HEK293 (cell line): ENCODE measurements around the gene ST7.

ENCODE experiments used
- CTCF ChIA-PET: fragments of 350-600 bp; formaldehyde crosslinking; extraction: SDS; loops from one replicate; lab custom pipeline; 2021; ENCODE audit warnings: antibody characterized with exemption; lab: Yijun Ruan, JAX
- POLR2A ChIA-PET: fragments of 300-600 bp; formaldehyde crosslinking; extraction: SDS; loops from one replicate; lab custom pipeline; 2020; ENCODE audit warnings: antibody characterized with exemption, inconsistent platforms; lab: Yijun Ruan, JAX
- H3K27ac ChIP-seq: fragments of 200-500 bp; sonication (Bioruptor generic); 2 replicates; pipeline ENCODE4 v1.5.1; 2014; ENCODE audit warnings: low read depth, low read length, control low read depth, inconsistent platforms; ENCODE audit errors: extremely low read depth
- H3K36me3 ChIP-seq, 2 experiments: fragments of 200-500 bp in 1 of 2; sonication (Bioruptor generic) in 1 of 2; 1 replicate in 1 of 2; 2 replicates in 1 of 2; pipeline ENCODE4 v1.5.1; 2014 to 2017; ENCODE audit warnings: inconsistent platforms in 2 of 2, low read length in 2 of 2; ENCODE audit not compliant: control insufficient read depth in 2 of 2, insufficient read depth in 1 of 2
- H3K4me1 ChIP-seq: fragments of 200-500 bp; sonication (Bioruptor generic); 2 replicates; pipeline ENCODE4 v1.5.1; 2014; ENCODE audit warnings: mild to moderate bottlenecking, low read length, inconsistent platforms; ENCODE audit not compliant: control insufficient read depth, insufficient read depth
- H3K4me3 ChIP-seq: 2 replicates; pipeline ENCODE4 v1.5.1; 2011; ENCODE audit warnings: low read depth, mild to moderate bottlenecking, control low read depth, low read length, moderate library complexity
- H3K9me3 ChIP-seq: fragments of 200-500 bp; sonication (Bioruptor generic); 2 replicates; pipeline ENCODE4 v1.5.1; 2014; ENCODE audit warnings: low read depth, low read length, inconsistent platforms; ENCODE audit not compliant: control insufficient read depth, insufficient read depth
- OSR2 ChIP-seq: fragments of 450-650 bp; formaldehyde crosslinking; IDR thresholded peaks from 2 replicates; pipeline ENCODE4 v1.5.1; 2016; ENCODE audit warnings: missing biosample characterization, missing genetic modification characterization
- PRDM10 ChIP-seq: fragments of 450-650 bp; formaldehyde crosslinking; IDR thresholded peaks from 2 replicates; pipeline ENCODE4 v1.5.1; 2016; ENCODE audit warnings: missing biosample characterization, missing genetic modification characterization
- SALL2 ChIP-seq: fragments of 450-650 bp; formaldehyde crosslinking; IDR thresholded peaks from 2 replicates; pipeline ENCODE4 v1.5.0; 2017; ENCODE audit warnings: missing biosample characterization, mild to moderate bottlenecking, missing genetic modification characterization, borderline replicate concordance
- TSHZ1 ChIP-seq: fragments of 450-650 bp; formaldehyde crosslinking; IDR thresholded peaks from 2 replicates; pipeline ENCODE4 v1.5.1; 2016; ENCODE audit warnings: missing biosample characterization, missing genetic modification characterization, borderline replicate concordance
- ZBTB48 ChIP-seq: fragments of 450-650 bp; formaldehyde crosslinking; IDR thresholded peaks from 2 replicates; pipeline ENCODE4 v1.5.1; 2016; ENCODE audit warnings: missing biosample characterization, missing genetic modification characterization
- ZNF292 ChIP-seq: fragments of 450-650 bp; formaldehyde crosslinking; IDR thresholded peaks from 2 replicates; pipeline ENCODE4 v1.5.1; 2016; ENCODE audit warnings: low read depth, missing biosample characterization, missing genetic modification characterization, borderline replicate concordance
- ZNF302 ChIP-seq: fragments of 450-650 bp; formaldehyde crosslinking; IDR thresholded peaks from 2 replicates; pipeline ENCODE4 v1.5.1; 2016; ENCODE audit warnings: missing biosample characterization, missing genetic modification characterization, low read depth
- ZNF335 ChIP-seq: fragments of 450-650 bp; formaldehyde crosslinking; conservative IDR thresholded peaks from 2 replicates; pipeline ENCODE4 v1.5.1; 2016; ENCODE audit warnings: missing biosample characterization, missing genetic modification characterization
- ZNF350 ChIP-seq: fragments of 450-650 bp; formaldehyde crosslinking; IDR thresholded peaks from 2 replicates; pipeline ENCODE4 v1.5.0; 2017; ENCODE audit warnings: missing biosample characterization, mild to moderate bottlenecking, missing genetic modification characterization
- ZNF513 ChIP-seq: fragments of 450-650 bp; IDR thresholded peaks from 2 replicates; pipeline ENCODE4 v1.5.1; 2018; ENCODE audit warnings: missing biosample characterization, missing genetic modification characterization
- ZNF639 ChIP-seq: fragments of 450-650 bp; formaldehyde crosslinking; IDR thresholded peaks from 2 replicates; pipeline ENCODE4 v1.5.1; 2016; ENCODE audit warnings: missing biosample characterization, missing genetic modification characterization
- ZNF645 ChIP-seq: fragments of 450-650 bp; formaldehyde crosslinking; IDR thresholded peaks from 2 replicates; pipeline ENCODE4; 2016; ENCODE audit warnings: missing biosample characterization, missing genetic modification characterization
- ZNF660 ChIP-seq: fragments of 450-650 bp; IDR thresholded peaks from 2 replicates; pipeline ENCODE4 v1.5.1; 2018; ENCODE audit warnings: missing biosample characterization, mild to moderate bottlenecking, missing genetic modification characterization
- ZNF670 ChIP-seq: fragments of 450-650 bp; formaldehyde crosslinking; IDR thresholded peaks from 2 replicates; pipeline ENCODE4 v1.5.1; 2016; ENCODE audit warnings: missing biosample characterization, missing genetic modification characterization, low read depth
- ZNF677 ChIP-seq: fragments of 450-650 bp; IDR thresholded peaks from 2 replicates; pipeline ENCODE4 v1.5.0; 2018; ENCODE audit warnings: missing biosample characterization, mild to moderate bottlenecking, missing genetic modification characterization, moderate library complexity
- ZNF768 ChIP-seq: fragments of 450-650 bp; formaldehyde crosslinking; IDR thresholded peaks from 2 replicates; pipeline ENCODE4 v1.5.1; 2018; ENCODE audit warnings: missing biosample characterization, mild to moderate bottlenecking, missing genetic modification characterization
- ZNF837 ChIP-seq: fragments of 450-650 bp; formaldehyde crosslinking; IDR thresholded peaks from 2 replicates; pipeline ENCODE4 v1.5.1; 2016; ENCODE audit warnings: missing biosample characterization, missing genetic modification characterization

Gene ST7

GRCh38 chr7:117185124-117185523 is 231.8 kb downstream of the ST7 start (continued):
- TF ChIP-seq TSHZ1, result no peak
- no peak for TF ChIP-seq ZNF350 (tag by site-specific recombination)
- TF ChIP-seq ZBTB48, result no peak
- TF ChIP-seq SALL2 (tag by site-specific recombination), result no peak
- no peak for TF ChIP-seq ZNF513 (tag by site-specific recombination)
- no peak for TF ChIP-seq ZNF645

- H3K27ac ChIP-seq, result no peak overlapping the region
- ChIA-PET CTCF (interaction anchor here (1.6 kb wide), 1 partner anchor 26 kb away, joined by 4 read pairs; no protein-coding TSS in a partner anchor), POLR2A (no interaction called here)
- H3K36me3 ChIP-seq, result no peaks in the 10 kb centered on the region
- no peak overlapping the region for H3K4me3 ChIP-seq
- TF ChIP-seq OSR2 (no peak), ZNF302 (no peak), ZNF292 (tag by site-specific recombination) (no peak), ZNF837 (tag by site-specific recombination) (no peak), ZNF677 (no peak)
- H3K9me3 ChIP-seq, result no peaks in the 10 kb centered on the region
- H3K4me1 ChIP-seq, result peaks cover 2% of the 10 kb centered on the region; the same call in 1 of the 2 replicates
Measured at GRCh38 chr7:117186218-117187010, 233.1 kb downstream of the ST7 start.

- Histone ChIP-seq H3K4me1 (peaks cover 2% of the 10 kb centered on the region; the same call in 1 of the 2 replicates), H3K27ac (no peak overlapping the region)
- TF ChIP-seq ZNF768, result no peak
- no peak for TF ChIP-seq ZNF670 (tag by site-specific recombination)
- TF ChIP-seq PRDM10 (tag by site-specific recombination), result no peak
- no peak for TF ChIP-seq ZNF660 (tag by site-specific recombination)
- TF ChIP-seq ZNF639 (tag by site-specific recombination), result no peak
- TF ChIP-seq ZNF335 (tag by site-specific recombination), result no peak
Measured at GRCh38 chr7:117188376-117188775, 235.1 kb downstream of the ST7 start.

More at GRCh38 chr7:117188376-117188775, 235.1 kb downstream of the ST7 start:
- H3K4me3 ChIP-seq, result no peak overlapping the region
- ChIA-PET POLR2A (no interaction called here), CTCF (interaction anchor here (1.6 kb wide), 1 partner anchor 24 kb away, joined by 4 read pairs; no protein-coding TSS in a partner anchor)
- no peaks in the 10 kb centered on the region for H3K36me3 ChIP-seq
- no peaks in the 10 kb centered on the region for H3K9me3 ChIP-seq
